OCI-LY7 (cell line): Measurements from ENCODE around the gene PGR. TPM values are rescaled to one million over a fixed set of nuclear protein-coding genes. Genes with fewer than 3 reads are reported as not detected.

Experiments used
- BruUV-seq: library from RNA; stranded (reverse); fragments of 400-500 nt; replicated peaks from 2 replicates; lab custom pipeline; 2021; lab: Mats Ljungman, UMichigan
- CTCF ChIA-PET: fragments of 300-600 bp; sonication (Branson Sonifier 250); formaldehyde crosslinking; loops from one replicate; lab custom pipeline; 2022; ENCODE audit warnings: antibody characterized with exemption; ENCODE audit not compliant: unreplicated experiment; lab: Charles Lee
- POLR2A ChIA-PET: fragments of 300-600 bp; sonication (Branson Sonifier 250); formaldehyde crosslinking; loops from one replicate; lab custom pipeline; 2022; ENCODE audit warnings: antibody characterized with exemption; lab: Charles Lee
- DNase-seq: peaks from one replicate; pipeline ENCODE4 v3.0.0-alpha.2; 2015; ENCODE audit warnings: low spot score
- H2AFZ ChIP-seq: fragments of 200-600 bp; sonication (generic), shearing (Covaris generic); 2 replicates; pipeline ENCODE4 v1.6.1; 2014; ENCODE audit warnings: mild to moderate bottlenecking, antibody characterized with exemption, low read length, moderate library complexity
- H3K27ac ChIP-seq: fragments of 200-600 bp; sonication (generic); 2 replicates; pipeline ENCODE4 v1.5.1; 2014; ENCODE audit warnings: mixed run types, low read depth, mild to moderate bottlenecking, moderate library complexity, low read length, inconsistent platforms; ENCODE audit not compliant: poor library complexity, severe bottlenecking
- H3K36me3 ChIP-seq: fragments of 200-600 bp; sonication (generic); 2 replicates; pipeline ENCODE4 v1.6.1; 2014; ENCODE audit warnings: mild to moderate bottlenecking, antibody characterized with exemption, low read length, moderate library complexity, mixed read lengths; ENCODE audit not compliant: insufficient read depth
- H3K4me1 ChIP-seq: fragments of 200-600 bp; sonication (generic); 2 replicates; pipeline ENCODE4 v1.5.1; 2014; ENCODE audit warnings: mild to moderate bottlenecking, low read length; ENCODE audit not compliant: insufficient read depth, poor library complexity, severe bottlenecking
- H3K4me2 ChIP-seq: fragments of 200-600 bp; sonication (generic); 2 replicates; pipeline ENCODE4 v1.6.1; 2014; ENCODE audit warnings: mild to moderate bottlenecking, low read length
- H3K4me3 ChIP-seq: fragments of 200-600 bp; sonication (generic); 2 replicates; pipeline ENCODE4 v1.5.1; 2014; ENCODE audit warnings: mild to moderate bottlenecking, low read depth, low read length; ENCODE audit not compliant: poor library complexity, severe bottlenecking
- H3K79me2 ChIP-seq: fragments of 200-600 bp; sonication (generic); 2 replicates; pipeline ENCODE4 v1.6.1; 2016; ENCODE audit warnings: low read depth, mild to moderate bottlenecking, low read length, moderate library complexity, mixed read lengths; ENCODE audit not compliant: insufficient read depth
- H3K9me2 ChIP-seq: fragments of 200-600 bp; sonication (generic); 2 replicates; pipeline ENCODE4 v1.6.1; 2016; ENCODE audit warnings: mild to moderate bottlenecking, low read length, mixed read lengths; ENCODE audit not compliant: insufficient read depth
- H3K9me3 ChIP-seq: fragments of 200-600 bp; sonication (generic); 2 replicates; pipeline ENCODE4 v1.6.1; 2014; ENCODE audit warnings: mild to moderate bottlenecking, mixed run types, low read length, mixed read lengths
- H4K20me1 ChIP-seq: fragments of 200-600 bp; sonication (generic); 2 replicates; pipeline ENCODE4 v1.6.1; 2014; ENCODE audit warnings: mild to moderate bottlenecking, antibody characterized with exemption, low read length, moderate library complexity, mixed read lengths; ENCODE audit not compliant: insufficient read depth
- CTCF ChIP-seq: fragments of 200-600 bp; sonication (generic); conservative IDR thresholded peaks from 2 replicates; pipeline ENCODE4 v1.5.1; 2014; ENCODE audit warnings: mild to moderate bottlenecking, antibody characterized with exemption, low read length, moderate library complexity, mixed read lengths
- EZH2phosphoT487 ChIP-seq: fragments of 200-600 bp; sonication (generic); IDR thresholded peaks from 2 replicates; pipeline ENCODE4 v1.6.1; 2018; ENCODE audit warnings: low read depth, borderline replicate concordance, mild to moderate bottlenecking, mixed run types, antibody characterized with exemption, low read length, moderate library complexity, mixed read lengths
- intact Hi-C: fragments of 100-400 bp; cut with micrococcal nuclease; formaldehyde crosslinking; loops from one replicate; pipeline ENCODE4 v1.10.0; 2022; ENCODE audit not compliant: unreplicated experiment
- total RNA-seq, 2 experiments: library from RNA; depleted of rRNA in 1 of 2; stranded (reverse); fragments of >200 nt in 1 of 2; shearing (Covaris generic) in 1 of 2; gene quantifications; 2 replicates each; pipeline ENCODE4 v1.2.3, GENCODE V29; 2014 to 2022

The PGR gene
- total RNA-seq, 2 experiments from 2014 or later = not detected

GRCh38 chr11:100994966-100995365 lies 134.6 kb downstream of the PGR start:
- no peak for DNase-seq
- no peak overlapping the region for H3K4me3 ChIP-seq
- no peak overlapping the region for H3K4me2 ChIP-seq
- intact Hi-C loops = no loop called here
- no peaks in the 10 kb centered on the region for H3K36me3 ChIP-seq
- no peaks in the 10 kb centered on the region for H4K20me1 ChIP-seq
- H3K27ac ChIP-seq = no peak overlapping the region
- H3K4me1 ChIP-seq = no peaks in the 10 kb centered on the region
- no peaks in the 10 kb centered on the region for H3K79me2 ChIP-seq
- no peaks in the 10 kb centered on the region for H3K9me2 ChIP-seq
- POLR2A ChIA-PET = no interaction called here
- no peak for TF ChIP-seq EZH2phosphoT487
- no peak for TF ChIP-seq CTCF
- no TSS peak for BruUV-seq
- no peak overlapping the region for H2AFZ ChIP-seq
- CTCF ChIA-PET = no interaction called here
- H3K9me3 ChIP-seq = no peaks in the 10 kb centered on the region

GRCh38 chr11:100991541-100991940 lies 138.1 kb downstream of the PGR start:
- Histone ChIP-seq H4K20me1 (no peaks in the 10 kb centered on the region), H3K4me2 (no peak overlapping the region), H3K4me3 (no peak overlapping the region), H3K79me2 (no peaks in the 10 kb centered on the region), H3K9me2 (no peaks in the 10 kb centered on the region), H3K4me1 (no peaks in the 10 kb centered on the region), H2AFZ (no peak overlapping the region), H3K36me3 (no peaks in the 10 kb centered on the region), H3K27ac (no peak overlapping the region), H3K9me3 (no peaks in the 10 kb centered on the region)
- no TSS peak for BruUV-seq
- TF ChIP-seq EZH2phosphoT487 = no peak
- no peak for TF ChIP-seq CTCF
- ChIA-PET CTCF (interaction anchor here (0.6 kb wide), 1 partner anchor 320 kb away, joined by 3 read pairs; no protein-coding TSS in a partner anchor), POLR2A (no interaction called here)
- DNase-seq = no peak
- intact Hi-C loops = no loop called here

GRCh38 chr11:100990931-100991330 lies 138.7 kb downstream of the PGR start:
- DNase-seq = no peak
- POLR2A ChIA-PET = interaction anchor here (0.5 kb wide), 1 partner anchor 25 kb away, joined by 3 read pairs; no protein-coding TSS in a partner anchor
- BruUV-seq = no TSS peak

More at GRCh38 chr11:100990931-100991330, 138.7 kb downstream of the PGR start:
- H3K27ac ChIP-seq = no peak overlapping the region
- H3K4me2 ChIP-seq = no peak overlapping the region
- no peaks in the 10 kb centered on the region for H4K20me1 ChIP-seq
- CTCF ChIA-PET = interaction anchor here (0.6 kb wide), 1 partner anchor 319 kb away, joined by 3 read pairs; no protein-coding TSS in a partner anchor
- H2AFZ ChIP-seq = no peak overlapping the region
- H3K9me2 ChIP-seq = no peaks in the 10 kb centered on the region
- H3K4me1 ChIP-seq = no peaks in the 10 kb centered on the region
- no peaks in the 10 kb centered on the region for H3K36me3 ChIP-seq
- H3K79me2 ChIP-seq = no peaks in the 10 kb centered on the region
- intact Hi-C loops = no loop called here
- H3K9me3 ChIP-seq = no peaks in the 10 kb centered on the region
- TF ChIP-seq EZH2phosphoT487 (no peak), CTCF (no peak)
- no peak overlapping the region for H3K4me3 ChIP-seq
